HG02798 (cell line): ENCODE results near the gene RPRD1B.
"Not testable (repeated sequence)": the region's sequence is repeated elsewhere in the genome, so short reads cannot be mapped to it uniquely, and the experiment has no call there.

Source experiments
- ATAC-seq: cut with Tn5 transposase; IDR thresholded peaks from one replicate; pipeline ENCODE4 v1.9.1; 2021; ENCODE audit warnings: mild to moderate bottlenecking; ENCODE audit not compliant: unreplicated experiment, poor library complexity

Gene RPRD1B

DNA sequence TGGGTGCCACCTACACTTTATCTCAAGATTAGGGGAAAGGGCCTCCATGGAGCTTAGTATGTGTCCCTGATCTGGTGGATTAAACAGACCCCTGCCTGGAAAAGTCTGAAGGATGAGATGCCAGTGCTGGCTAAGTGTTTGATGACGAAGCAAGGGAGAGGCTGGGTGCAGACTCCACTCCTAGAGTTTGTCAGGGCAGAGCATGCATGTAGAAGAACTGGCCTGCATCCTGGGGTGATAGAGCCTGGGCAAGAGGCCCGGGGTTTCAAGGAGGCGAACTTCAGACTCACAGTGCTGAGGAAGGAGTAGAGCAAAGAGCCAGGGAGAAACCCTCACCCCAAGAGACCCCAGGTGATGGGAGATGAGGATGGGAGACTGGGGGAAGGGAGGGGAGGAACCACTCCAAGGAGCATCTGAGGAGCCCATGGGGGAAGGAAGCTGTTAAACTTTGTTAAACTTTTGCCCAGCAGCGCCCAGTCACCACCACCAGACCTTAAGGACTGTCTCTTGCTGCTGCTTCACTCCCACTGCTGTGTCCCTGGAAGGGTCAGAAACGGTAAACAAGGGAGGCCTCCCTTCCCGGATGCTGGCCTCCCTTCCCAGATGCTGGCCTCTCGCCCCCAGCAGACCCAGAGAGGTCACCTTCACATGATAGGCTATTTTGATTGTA is 61.6 kb downstream of the RPRD1B start:
- ATAC-seq: no peak

DNA sequence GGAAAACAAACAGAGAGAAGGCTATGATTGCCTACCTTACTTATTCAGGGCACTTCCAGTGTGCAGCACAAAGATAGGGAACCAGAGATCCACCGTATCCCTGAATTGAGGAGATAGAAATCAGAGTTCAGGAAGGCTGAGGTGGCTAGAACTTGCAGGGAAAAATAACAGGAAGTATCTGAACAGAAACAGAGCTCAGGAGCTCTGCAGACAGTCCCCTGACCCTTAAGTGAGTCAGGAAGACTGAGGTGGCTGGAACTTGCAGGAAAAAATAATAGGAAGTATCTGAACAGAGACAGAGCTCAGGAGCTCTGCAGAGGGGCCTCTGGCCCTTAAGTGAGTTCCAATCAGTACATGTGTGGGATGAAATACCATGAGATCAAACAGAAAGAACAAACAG is 65.4 kb downstream of the RPRD1B start:
- ATAC-seq: no peak

DNA sequence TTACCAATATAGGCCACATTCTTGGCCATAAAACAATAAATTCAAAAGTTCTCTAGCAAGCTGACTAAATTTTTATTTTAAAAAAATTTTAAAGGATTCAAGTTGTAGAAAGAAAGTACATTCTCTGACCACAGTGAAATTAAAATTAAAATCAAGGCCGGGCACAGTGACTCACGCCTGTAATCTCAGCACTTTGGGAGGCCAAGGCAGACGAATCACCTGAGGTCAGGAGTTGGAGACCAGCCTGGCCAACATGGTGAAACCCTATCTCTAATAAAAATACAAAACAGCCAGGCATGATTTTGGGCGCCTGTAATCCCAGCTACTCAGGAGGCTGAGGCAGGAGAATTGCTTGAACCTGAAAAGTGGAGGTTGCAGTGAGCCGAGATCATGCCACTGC is 68.7 kb downstream of the RPRD1B start:
- ATAC-seq: not testable (repeated sequence)

- ATAC-seq: no peak
These were observed 70.7 kb downstream of the RPRD1B start for GRCh38 chr20:38104285-38104684.

GRCh38 chr20:38106461-38106860 is 72.9 kb downstream of the RPRD1B start:
- no peak for ATAC-seq

GRCh38 chr20:38107386-38107785 is 73.8 kb downstream of the RPRD1B start:
- ATAC-seq: not testable (repeated sequence)

GRCh38 chr20:38107916-38108315 is 74.4 kb downstream of the RPRD1B start:
- not testable (repeated sequence) for ATAC-seq

- ATAC-seq: no peak
These were observed 75.0 kb downstream of the RPRD1B start for GRCh38 chr20:38108438-38108985.

- ATAC-seq: no peak
These were observed 75.5 kb downstream of the RPRD1B start for GRCh38 chr20:38108986-38109541.

GRCh38 chr20:38109591-38110524 is 76.3 kb downstream of the RPRD1B start:
- ATAC-seq: no peak

- ATAC-seq: no peak
These were observed 77.1 kb downstream of the RPRD1B start for GRCh38 chr20:38110525-38111178.

DNA sequence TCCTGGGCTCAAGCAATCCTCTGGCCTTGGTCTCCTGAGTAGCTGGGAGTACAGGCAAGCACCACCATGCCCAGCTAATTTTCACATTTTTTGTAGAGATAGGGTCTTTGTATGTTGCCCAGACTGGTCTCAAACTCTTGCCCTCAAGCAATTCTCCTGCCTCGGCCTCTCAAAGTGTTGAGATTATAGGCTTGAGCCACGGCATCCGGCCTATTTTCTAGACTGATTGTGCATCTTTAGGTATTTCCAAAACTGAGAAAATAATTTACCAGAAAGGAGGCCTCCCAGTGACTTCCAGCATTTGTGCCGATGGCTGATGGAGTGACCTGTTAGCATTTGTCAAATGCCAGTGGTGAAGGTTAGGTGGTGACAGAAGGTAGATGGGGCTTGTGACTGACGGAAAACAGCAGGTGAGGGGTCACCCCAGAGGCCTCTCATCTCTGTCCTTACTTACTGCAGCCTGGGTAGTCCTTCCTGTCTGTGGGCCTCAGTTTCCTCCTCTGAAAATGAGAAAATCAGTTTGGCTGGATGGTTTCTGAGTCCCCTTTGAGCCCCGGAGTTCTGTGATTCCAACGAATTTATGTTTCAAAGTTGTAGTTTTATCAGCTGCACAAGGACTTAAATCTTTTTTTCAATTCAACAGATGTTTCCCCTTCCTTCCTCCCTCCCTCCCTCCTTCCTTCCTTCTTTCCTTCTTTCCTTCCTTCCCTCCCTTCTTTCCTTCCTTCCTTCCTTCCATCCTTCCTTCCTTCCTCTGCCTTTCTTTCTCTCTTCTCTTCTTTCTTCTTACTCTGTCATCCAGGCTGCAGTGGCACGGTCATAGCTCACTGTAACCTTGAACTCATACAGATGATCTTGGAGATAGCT is 78.1 kb downstream of the RPRD1B start:
- no peak for ATAC-seq

- no peak for ATAC-seq
These were observed 78.8 kb downstream of the RPRD1B start for GRCh38 chr20:38112261-38112929.

DNA sequence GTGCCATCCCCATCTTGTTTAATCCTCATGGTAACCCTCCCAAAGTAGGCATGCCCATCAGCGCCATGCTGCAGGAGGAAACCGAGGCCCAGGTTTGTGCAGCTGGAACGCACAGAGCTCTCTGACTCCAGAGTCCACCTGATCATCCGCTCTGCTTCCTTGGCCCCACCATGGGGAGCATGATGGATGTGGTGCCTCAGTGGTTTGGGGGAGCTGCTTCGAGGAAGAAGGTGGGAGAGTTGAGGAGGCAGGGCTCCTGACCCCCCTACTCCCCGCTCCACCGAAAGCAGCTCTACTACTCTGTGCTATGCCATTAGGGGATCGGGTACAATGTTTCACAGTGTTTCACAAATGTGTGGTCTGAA is 79.4 kb downstream of the RPRD1B start:
- ATAC-seq: no peak

- no peak for ATAC-seq
These were observed 80.1 kb downstream of the RPRD1B start for GRCh38 chr20:38113401-38114325.

- no peak for ATAC-seq
These were observed 80.8 kb downstream of the RPRD1B start for GRCh38 chr20:38114353-38114791.

DNA sequence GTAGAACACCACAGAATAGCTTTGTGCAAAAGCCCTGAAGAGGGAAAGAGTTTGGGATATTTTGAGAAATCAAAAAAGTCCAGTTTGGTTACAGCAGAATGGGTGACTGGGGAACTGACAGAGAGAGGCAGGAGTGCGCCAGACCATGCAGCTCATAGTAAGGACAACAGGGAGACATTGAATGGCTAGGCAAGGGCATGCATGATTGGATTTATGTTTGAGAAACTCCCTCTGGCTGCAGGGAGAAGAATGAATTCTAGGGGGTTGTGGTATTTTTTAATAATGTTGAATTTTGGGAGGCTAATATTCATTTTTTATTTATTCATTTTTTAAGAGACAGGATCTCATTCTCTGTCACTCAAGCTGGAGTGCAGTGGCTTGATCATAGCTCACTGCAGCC is 81.7 kb downstream of the RPRD1B start:
- ATAC-seq: no peak

DNA sequence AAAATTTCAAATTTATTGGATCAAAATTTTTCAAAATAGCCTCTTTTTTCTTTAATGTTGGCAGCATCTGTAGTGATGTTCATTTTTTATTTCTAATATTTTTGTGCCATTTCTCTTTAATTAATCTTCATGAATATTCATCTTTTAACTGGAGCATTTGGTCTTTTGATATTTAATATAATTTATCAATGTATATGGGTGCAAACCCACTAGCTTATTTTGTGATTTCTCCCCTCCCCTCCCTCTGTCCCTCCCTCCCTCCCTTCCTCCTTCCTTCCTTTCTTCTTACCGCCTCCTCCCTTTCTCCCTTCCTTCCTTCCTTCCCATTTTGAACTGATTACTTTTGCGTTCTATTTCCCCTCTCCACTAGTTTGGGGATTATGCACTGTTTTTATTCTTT is 82.3 kb downstream of the RPRD1B start:
- ATAC-seq: no peak
